Astrocyte (in vitro differentiated cells and primary cell): Measurements from ENCODE around the gene DGKB. TPM values are rescaled to one million over a fixed set of nuclear protein-coding genes. Genes with fewer than 3 reads are reported as not detected.

ENCODE experiments used
- DNase-seq: peaks from one replicate; pipeline ENCODE4 v3.0.0-alpha.2; 2010; ENCODE audit warnings: low read depth
- FAIRE-seq: peaks from 2 replicates; lab custom pipeline; 2011; peaks lifted over from hg19 to GRCh38; lab: Jason Lieb, UNC
- H2AFZ ChIP-seq: 2 replicates; pipeline ENCODE4 v1.6.0; 2012; ENCODE audit warnings: low read depth, low read length, inconsistent platforms
- H3K27ac ChIP-seq: 2 replicates; pipeline ENCODE4 v1.5.1; 2011; ENCODE audit warnings: low read depth, low read length, inconsistent platforms
- H3K27me3 ChIP-seq: 2 replicates; pipeline ENCODE4 v1.6.0; 2011; ENCODE audit warnings: low read length, inconsistent platforms; ENCODE audit not compliant: insufficient read depth
- H3K36me3 ChIP-seq: 2 replicates; pipeline ENCODE4 v1.5.1; 2011; ENCODE audit warnings: low read length, inconsistent platforms; ENCODE audit not compliant: insufficient read depth
- H3K4me1 ChIP-seq: 2 replicates; pipeline ENCODE4 v1.5.1; 2011; ENCODE audit warnings: low read length, inconsistent platforms; ENCODE audit not compliant: insufficient read depth
- H3K4me2 ChIP-seq: 2 replicates; pipeline ENCODE4 v1.6.0; 2012; ENCODE audit warnings: low read length, inconsistent platforms
- H3K4me3 ChIP-seq: 2 replicates; pipeline ENCODE4 v1.5.1; 2011; ENCODE audit warnings: low read depth, mild to moderate bottlenecking, low read length, inconsistent platforms; ENCODE audit not compliant: insufficient read depth
- H3K79me2 ChIP-seq: 2 replicates; pipeline ENCODE4 v1.6.0; 2012; ENCODE audit warnings: mild to moderate bottlenecking, low read length, inconsistent platforms; ENCODE audit not compliant: insufficient read depth
- H3K9ac ChIP-seq: 2 replicates; pipeline ENCODE4 v1.6.0; 2012; ENCODE audit warnings: mild to moderate bottlenecking, low read length, inconsistent platforms
- H3K9me3 ChIP-seq: 2 replicates; pipeline ENCODE4 v1.5.1; 2012; ENCODE audit warnings: low read depth, mild to moderate bottlenecking, low read length, inconsistent platforms; ENCODE audit not compliant: insufficient read depth
- H4K20me1 ChIP-seq: 2 replicates; pipeline ENCODE4 v1.6.0; 2012; ENCODE audit warnings: low read length, inconsistent platforms; ENCODE audit not compliant: insufficient read depth
- H3K27ac Mint-ChIP-seq: one replicate; pipeline ENCODE4 v1.8.0; 2021; ENCODE audit warnings: mild to moderate bottlenecking, mixed read lengths; ENCODE audit not compliant: unreplicated experiment
- H3K27me3 Mint-ChIP-seq: one replicate; pipeline ENCODE4 v1.8.0; 2021; ENCODE audit warnings: low read depth, mixed read lengths; ENCODE audit not compliant: unreplicated experiment
- H3K36me3 Mint-ChIP-seq: one replicate; pipeline ENCODE4 v1.8.0; 2021; ENCODE audit warnings: low read depth, mixed read lengths; ENCODE audit not compliant: unreplicated experiment
- H3K4me1 Mint-ChIP-seq: one replicate; pipeline ENCODE4 v1.8.0; 2021; ENCODE audit warnings: low read depth, mixed read lengths; ENCODE audit not compliant: unreplicated experiment
- H3K4me3 Mint-ChIP-seq: one replicate; pipeline ENCODE4 v1.8.0; 2021; ENCODE audit warnings: mild to moderate bottlenecking, moderate library complexity, mixed read lengths; ENCODE audit not compliant: unreplicated experiment
- H3K9me3 Mint-ChIP-seq: one replicate; pipeline ENCODE4 v1.8.0; 2021; ENCODE audit warnings: mild to moderate bottlenecking, mixed read lengths; ENCODE audit not compliant: unreplicated experiment
- EZH2 ChIP-seq: IDR thresholded peaks from 2 replicates; pipeline ENCODE4 v1.6.1; 2012; ENCODE audit warnings: mild to moderate bottlenecking, low read length, inconsistent platforms; ENCODE audit not compliant: insufficient read depth
- total RNA-seq: library from RNA; stranded (reverse); gene quantifications from 2 replicates; pipeline ENCODE4 v1.2.1, GENCODE V29; 2021
- TF ChIP-seq, protein P1 (sequence below): IDR thresholded peaks from 2 replicates; pipeline ENCODE4 v1.5.1; 2011; ENCODE audit warnings: low read depth, mild to moderate bottlenecking, inconsistent platforms, low read length, moderate library complexity; ENCODE audit not compliant: insufficient read depth

Gene DGKB
- total RNA-seq, 1 donor from 2014 or later = 0.39 TPM

DNA sequence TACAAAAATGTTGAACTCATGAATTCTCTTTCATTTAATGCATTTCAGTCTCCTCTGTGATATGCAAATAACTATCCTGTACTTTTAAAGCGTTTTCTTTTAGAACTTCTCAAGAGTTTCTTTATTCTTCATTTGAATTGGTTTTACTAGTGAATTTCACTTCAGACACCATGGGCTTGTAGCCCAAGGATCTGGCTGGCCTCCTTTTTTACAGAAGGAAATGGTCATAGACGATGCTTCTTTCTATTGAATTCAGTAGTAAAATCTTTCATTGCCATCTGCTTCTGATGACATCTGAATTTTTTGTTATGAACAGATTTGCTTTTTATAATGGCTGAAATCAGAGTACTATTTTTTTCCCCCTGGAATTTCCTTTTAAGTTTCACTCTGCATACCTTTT, 777.8 kb downstream of the DGKB start:
- H3K9me3 Mint-ChIP-seq = no peaks in the 10 kb centered on the region
- H3K27me3 Mint-ChIP-seq = no peaks in the 10 kb centered on the region
- Histone ChIP-seq H4K20me1 (no peaks in the 10 kb centered on the region), H3K36me3 (no peaks in the 10 kb centered on the region), H3K79me2 (no peaks in the 10 kb centered on the region), H3K4me3 (no peak overlapping the region), H3K9ac (no peak overlapping the region), H3K4me1 (no peaks in the 10 kb centered on the region), H3K27ac (no peak overlapping the region), H3K9me3 (no peaks in the 10 kb centered on the region), H2AFZ (no peak overlapping the region), H3K27me3 (no peaks in the 10 kb centered on the region), H3K4me2 (no peak overlapping the region)
- TF ChIP-seq EZH2 = no peak
- TF ChIP-seq, protein P1, sequence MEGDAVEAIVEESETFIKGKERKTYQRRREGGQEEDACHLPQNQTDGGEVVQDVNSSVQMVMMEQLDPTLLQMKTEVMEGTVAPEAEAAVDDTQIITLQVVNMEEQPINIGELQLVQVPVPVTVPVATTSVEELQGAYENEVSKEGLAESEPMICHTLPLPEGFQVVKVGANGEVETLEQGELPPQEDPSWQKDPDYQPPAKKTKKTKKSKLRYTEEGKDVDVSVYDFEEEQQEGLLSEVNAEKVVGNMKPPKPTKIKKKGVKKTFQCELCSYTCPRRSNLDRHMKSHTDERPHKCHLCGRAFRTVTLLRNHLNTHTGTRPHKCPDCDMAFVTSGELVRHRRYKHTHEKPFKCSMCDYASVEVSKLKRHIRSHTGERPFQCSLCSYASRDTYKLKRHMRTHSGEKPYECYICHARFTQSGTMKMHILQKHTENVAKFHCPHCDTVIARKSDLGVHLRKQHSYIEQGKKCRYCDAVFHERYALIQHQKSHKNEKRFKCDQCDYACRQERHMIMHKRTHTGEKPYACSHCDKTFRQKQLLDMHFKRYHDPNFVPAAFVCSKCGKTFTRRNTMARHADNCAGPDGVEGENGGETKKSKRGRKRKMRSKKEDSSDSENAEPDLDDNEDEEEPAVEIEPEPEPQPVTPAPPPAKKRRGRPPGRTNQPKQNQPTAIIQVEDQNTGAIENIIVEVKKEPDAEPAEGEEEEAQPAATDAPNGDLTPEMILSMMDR = no peak
- H3K4me1 Mint-ChIP-seq = no peaks in the 10 kb centered on the region
- no peak overlapping the region for H3K4me3 Mint-ChIP-seq
- H3K27ac Mint-ChIP-seq = no peak overlapping the region
- no peaks in the 10 kb centered on the region for H3K36me3 Mint-ChIP-seq
- DNase-seq (no peak), FAIRE-seq (no peak)

DNA sequence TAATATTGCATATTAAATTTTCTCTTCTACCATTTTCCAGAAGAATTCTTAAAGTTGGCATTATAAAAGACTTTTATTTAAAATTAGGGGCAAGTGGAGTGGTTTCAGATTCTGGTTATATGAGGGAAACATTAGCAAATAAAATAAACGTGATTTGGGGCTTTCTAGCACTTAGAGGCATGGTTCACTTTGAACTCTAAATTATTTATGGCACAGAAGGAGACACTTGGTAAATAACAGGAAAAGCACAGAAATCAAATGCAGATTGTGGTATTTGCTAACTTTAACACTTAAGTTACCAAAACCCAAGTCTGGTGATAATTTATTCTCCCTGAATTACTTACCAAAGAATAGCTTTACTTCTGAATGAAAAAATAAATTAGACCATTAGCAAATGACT, 778.6 kb downstream of the DGKB start:
- Mint-ChIP-seq H3K4me1 (no peaks in the 10 kb centered on the region), H3K27ac (no peak overlapping the region), H3K9me3 (no peaks in the 10 kb centered on the region), H3K4me3 (no peak overlapping the region), H3K27me3 (no peaks in the 10 kb centered on the region), H3K36me3 (no peaks in the 10 kb centered on the region)
- Histone ChIP-seq H3K9ac (no peak overlapping the region), H3K79me2 (no peaks in the 10 kb centered on the region), H3K27ac (no peak overlapping the region), H3K4me2 (no peak overlapping the region), H4K20me1 (no peaks in the 10 kb centered on the region), H3K4me1 (no peaks in the 10 kb centered on the region), H2AFZ (no peak overlapping the region), H3K4me3 (no peak overlapping the region), H3K9me3 (no peaks in the 10 kb centered on the region), H3K27me3 (no peaks in the 10 kb centered on the region), H3K36me3 (no peaks in the 10 kb centered on the region)
- no peak for DNase-seq
- FAIRE-seq = no peak
- TF ChIP-seq, protein P1 = no peak
- no peak for TF ChIP-seq EZH2

DNA sequence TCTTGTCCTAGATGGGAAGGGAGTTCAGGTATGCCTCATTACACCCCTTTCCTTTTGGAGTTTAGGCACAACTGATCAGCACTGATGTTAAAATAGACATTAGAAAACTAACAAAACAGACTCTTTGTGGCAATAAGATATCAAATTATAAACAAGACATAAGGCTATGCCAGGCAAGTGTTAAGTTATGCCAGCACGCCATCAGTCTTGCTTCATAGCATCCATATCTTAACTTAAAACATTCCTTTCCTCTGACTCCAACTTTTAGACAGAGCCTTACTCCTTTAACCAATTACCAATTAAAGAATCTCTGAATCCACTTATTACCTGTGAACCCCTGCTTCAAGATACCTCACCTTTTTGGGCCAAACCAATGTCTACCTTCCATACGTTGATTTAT, 786.9 kb downstream of the DGKB start:
- Histone ChIP-seq H3K27me3 (no peaks in the 10 kb centered on the region), H3K27ac (no peak overlapping the region), H3K4me1 (no peaks in the 10 kb centered on the region), H3K9ac (no peak overlapping the region), H4K20me1 (no peaks in the 10 kb centered on the region), H3K4me2 (no peak overlapping the region), H2AFZ (no peak overlapping the region), H3K9me3 (no peaks in the 10 kb centered on the region), H3K4me3 (no peak overlapping the region), H3K36me3 (no peaks in the 10 kb centered on the region), H3K79me2 (no peaks in the 10 kb centered on the region)
- no peaks in the 10 kb centered on the region for H3K9me3 Mint-ChIP-seq
- TF ChIP-seq EZH2 = no peak
- TF ChIP-seq, protein P1 = no peak
- no peaks in the 10 kb centered on the region for H3K4me1 Mint-ChIP-seq
- H3K27me3 Mint-ChIP-seq = no peaks in the 10 kb centered on the region
- H3K4me3 Mint-ChIP-seq = no peak overlapping the region
- no peak overlapping the region for H3K27ac Mint-ChIP-seq
- FAIRE-seq (no peak), DNase-seq (no peak)
- H3K36me3 Mint-ChIP-seq = no peaks in the 10 kb centered on the region
